GM18508 (cell line): ENCODE results near the gene RAB23.

Experiments used
- ATAC-seq: cut with Tn5 transposase; IDR thresholded peaks from one replicate; pipeline ENCODE4 v1.9.1; 2021; ENCODE audit warnings: moderate number of reproducible peaks; ENCODE audit not compliant: insufficient read depth, unreplicated experiment

Gene RAB23

GRCh38 chr6:57193177-57193576 is 28.9 kb downstream of the RAB23 start:
- ATAC-seq: no peak

GRCh38 chr6:57190140-57190539 is 32.0 kb downstream of the RAB23 start:
- no peak for ATAC-seq

- ATAC-seq: no peak
Measured at GRCh38 chr6:57183336-57183735, 38.8 kb downstream of the RAB23 start.

GRCh38 chr6:57182017-57182432 is 40.1 kb downstream of the RAB23 start:
- no peak for ATAC-seq

- ATAC-seq: no peak
Measured at GRCh38 chr6:57180596-57180995, 41.5 kb downstream of the RAB23 start.

- no peak for ATAC-seq
Measured at GRCh38 chr6:57177545-57178265, 44.4 kb downstream of the RAB23 start.

- ATAC-seq: no peak
Measured at GRCh38 chr6:57174511-57174907, 47.6 kb downstream of the RAB23 start.

- ATAC-seq: no peak
Measured at GRCh38 chr6:57173886-57174510, 48.1 kb downstream of the RAB23 start.

GRCh38 chr6:57173056-57173885 is 48.8 kb downstream of the RAB23 start:
- no peak for ATAC-seq

- peak; percentile 85 for ATAC-seq
Measured at GRCh38 chr6:57172136-57173055, 49.7 kb downstream of the RAB23 start, which contains the start of gene BAG2. Gene BAG2 (plus strand): TSS chr6:57172326. CDS start chr6:57172698, 372 bp downstream.

GRCh38 chr6:57165080-57165479 is 57.0 kb downstream of the RAB23 start:
- no peak for ATAC-seq

- ATAC-seq: no peak
Measured at GRCh38 chr6:57163956-57164355, 58.2 kb downstream of the RAB23 start.

GRCh38 chr6:57162516-57162915 is 59.6 kb downstream of the RAB23 start:
- no peak for ATAC-seq

- no peak for ATAC-seq
Measured at GRCh38 chr6:57162028-57162427, 60.1 kb downstream of the RAB23 start.

GRCh38 chr6:57159127-57159526 is 63.0 kb downstream of the RAB23 start:
- ATAC-seq: no peak

- ATAC-seq: no peak
Measured at GRCh38 chr6:57158658-57159057, 63.4 kb downstream of the RAB23 start.

- no peak for ATAC-seq
Measured at GRCh38 chr6:57147955-57148858, 73.9 kb downstream of the RAB23 start.

- ATAC-seq: no peak
Measured at GRCh38 chr6:57147401-57147800, 74.7 kb downstream of the RAB23 start.

- no peak for ATAC-seq
Measured at GRCh38 chr6:57143690-57144089, 78.4 kb downstream of the RAB23 start.
